HG03378 (cell line): Measurements from ENCODE around the gene NTNG2.

Source experiments
- ATAC-seq: cut with Tn5 transposase; IDR thresholded peaks from one replicate; pipeline ENCODE4 v1.9.1; 2021; ENCODE audit warnings: mild to moderate bottlenecking, moderate library complexity; ENCODE audit not compliant: unreplicated experiment

NTNG2 gene

GRCh38 chr9:132199056-132199455, 37.2 kb downstream of the NTNG2 start:
- no peak for ATAC-seq

DNA sequence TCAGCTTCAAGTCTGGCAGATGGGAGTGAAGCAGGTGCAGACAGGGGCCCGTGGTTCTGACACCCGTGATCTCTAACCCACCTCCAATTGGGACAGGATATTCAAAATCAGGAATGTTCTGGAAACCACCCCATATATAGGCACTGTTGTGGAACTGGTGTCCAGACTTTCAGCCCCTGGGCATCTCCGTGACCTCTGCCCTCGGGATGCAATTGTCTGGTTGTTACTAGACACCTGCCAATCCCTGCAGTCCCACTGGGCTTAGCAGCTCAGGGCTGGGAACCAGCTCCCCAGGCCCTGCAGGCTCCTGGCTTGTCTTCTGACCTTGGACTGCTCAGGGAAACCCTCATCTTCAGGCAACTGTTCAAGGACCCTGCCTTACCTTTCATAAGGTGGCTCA, 38.8 kb downstream of the NTNG2 start:
- ATAC-seq: no peak

- ATAC-seq: no peak
Measured at GRCh38 chr9:132201139-132201538, 39.3 kb downstream of the NTNG2 start.

GRCh38 chr9:132201780-132202703, 40.2 kb downstream of the NTNG2 start:
- ATAC-seq: no peak

- no peak for ATAC-seq
Measured at GRCh38 chr9:132204883-132205282, 43.0 kb downstream of the NTNG2 start.

DNA sequence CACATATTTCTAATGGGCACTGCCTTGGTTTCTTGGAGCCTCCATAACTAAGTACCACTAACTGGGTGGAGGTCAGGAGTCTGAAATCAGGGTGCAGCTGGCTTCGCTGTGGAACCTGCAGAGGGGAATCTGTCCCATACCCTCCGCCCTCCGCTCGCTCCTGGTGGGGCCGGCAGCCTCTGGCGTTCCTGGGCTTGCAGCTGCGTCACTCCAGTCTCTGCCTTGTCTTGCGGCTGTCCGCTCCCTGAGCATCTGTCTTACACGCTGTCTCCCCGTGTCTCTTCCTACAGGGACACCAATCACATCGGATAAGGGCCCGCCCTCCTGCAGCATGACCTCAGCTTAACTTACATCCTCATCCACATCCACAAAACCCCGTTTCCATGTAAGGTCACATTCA, 45.4 kb downstream of the NTNG2 start:
- no peak for ATAC-seq

- no peak for ATAC-seq
Measured at GRCh38 chr9:132207839-132208615, 46.2 kb downstream of the NTNG2 start.

DNA sequence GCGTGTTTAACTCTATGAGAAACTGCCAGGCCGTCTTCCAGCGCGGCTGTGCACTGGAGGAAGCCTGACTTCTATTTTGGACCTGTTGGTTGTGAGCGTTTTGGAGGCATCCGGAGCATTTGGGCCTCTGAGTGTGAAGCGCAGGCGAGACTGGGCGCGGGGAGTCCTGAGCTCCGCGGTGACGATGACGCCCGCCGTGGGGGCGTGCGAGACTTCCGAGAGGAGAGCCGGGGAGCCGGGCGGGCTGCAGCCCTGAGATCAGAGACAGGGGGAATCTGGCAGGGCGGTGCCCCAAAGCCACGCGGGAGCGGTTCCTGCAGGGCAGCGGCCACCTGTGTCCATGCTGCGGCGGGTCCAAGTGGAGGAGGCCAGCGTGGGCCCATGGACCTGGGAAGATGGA, 47.4 kb downstream of the NTNG2 start:
- no peak for ATAC-seq

DNA sequence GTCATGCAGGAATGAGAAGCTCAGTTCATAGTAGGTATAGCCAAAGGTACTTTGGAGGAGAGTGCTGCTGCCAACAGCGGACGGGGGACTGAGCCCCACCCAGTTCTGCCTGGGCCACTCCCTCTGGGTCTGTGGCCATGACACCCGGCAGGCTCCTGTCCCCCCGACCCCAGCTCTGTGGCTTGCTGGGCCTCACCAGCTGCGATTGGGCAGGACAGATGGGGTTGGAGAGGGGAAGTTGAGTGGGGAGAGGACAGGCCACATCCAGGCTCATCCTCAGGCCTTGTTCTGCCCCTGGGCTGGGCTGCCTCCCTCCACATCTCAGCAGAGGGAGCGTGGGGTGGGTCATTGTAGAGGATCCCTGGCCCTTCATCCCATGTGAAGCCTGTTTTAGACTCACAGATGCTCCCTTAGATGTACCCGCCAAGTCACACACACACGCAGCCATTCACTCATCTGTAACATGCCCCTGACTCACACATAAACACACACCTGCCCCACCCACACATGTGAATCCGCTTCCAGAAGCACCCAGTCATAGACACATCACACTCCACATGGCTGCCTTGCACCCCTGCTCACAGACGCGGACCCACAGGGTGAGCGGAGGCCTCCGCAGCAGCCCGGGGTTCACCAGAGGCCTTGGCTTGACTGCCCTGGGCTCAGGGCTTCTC, 48.8 kb downstream of the NTNG2 start:
- no peak for ATAC-seq

DNA sequence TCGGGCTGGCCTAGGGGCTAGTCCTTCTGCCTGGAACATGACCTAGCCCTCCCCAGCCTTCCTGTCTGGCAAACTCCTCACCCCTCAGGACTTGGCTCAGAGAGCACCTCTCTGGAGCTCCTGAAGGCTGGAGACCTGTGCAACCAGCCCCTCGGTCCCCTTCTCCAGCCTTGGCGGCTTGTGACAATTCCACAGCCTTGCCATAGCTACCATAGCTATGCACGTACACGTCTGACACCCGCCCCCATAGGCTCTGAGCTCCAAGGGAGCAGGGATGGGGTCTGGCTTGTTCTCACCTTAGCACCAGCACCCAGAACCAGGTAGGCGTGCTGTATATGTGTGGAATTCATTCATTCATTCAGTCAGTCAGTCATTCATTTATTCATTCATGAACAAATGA, 49.7 kb downstream of the NTNG2 start:
- no peak for ATAC-seq

DNA sequence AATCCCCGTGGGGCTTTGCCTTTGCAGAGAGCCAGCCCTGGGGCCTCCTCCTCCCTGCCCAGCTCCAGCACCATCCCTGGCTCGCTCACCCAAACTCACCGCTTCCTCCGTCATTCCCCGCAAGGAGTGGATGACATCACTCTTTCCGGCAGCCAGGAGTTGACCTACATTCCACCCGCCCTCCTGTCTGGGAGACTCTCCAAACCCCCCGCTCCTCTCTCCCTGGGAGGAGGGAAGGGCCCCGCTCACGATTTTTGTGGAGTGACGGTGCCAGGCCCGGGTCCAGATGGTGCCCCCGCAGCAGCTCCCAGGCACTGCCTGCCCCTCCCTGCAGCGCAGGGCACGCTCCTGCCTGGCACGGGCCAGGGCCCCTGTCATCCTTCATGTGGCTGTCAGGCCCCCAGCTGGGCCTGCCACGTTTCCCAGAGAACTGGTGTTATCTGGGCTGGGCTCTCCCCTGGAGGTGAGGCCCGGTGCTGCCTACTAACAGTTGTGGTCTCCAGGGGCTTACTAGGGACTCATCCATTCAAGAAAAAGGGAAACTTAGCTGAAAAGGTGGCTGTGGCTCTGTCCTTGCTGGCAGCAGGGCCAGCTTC, 52.3 kb downstream of the NTNG2 start:
- ATAC-seq: no peak

- no peak for ATAC-seq
Measured at GRCh38 chr9:132216861-132217619, 55.2 kb downstream of the NTNG2 start.

DNA sequence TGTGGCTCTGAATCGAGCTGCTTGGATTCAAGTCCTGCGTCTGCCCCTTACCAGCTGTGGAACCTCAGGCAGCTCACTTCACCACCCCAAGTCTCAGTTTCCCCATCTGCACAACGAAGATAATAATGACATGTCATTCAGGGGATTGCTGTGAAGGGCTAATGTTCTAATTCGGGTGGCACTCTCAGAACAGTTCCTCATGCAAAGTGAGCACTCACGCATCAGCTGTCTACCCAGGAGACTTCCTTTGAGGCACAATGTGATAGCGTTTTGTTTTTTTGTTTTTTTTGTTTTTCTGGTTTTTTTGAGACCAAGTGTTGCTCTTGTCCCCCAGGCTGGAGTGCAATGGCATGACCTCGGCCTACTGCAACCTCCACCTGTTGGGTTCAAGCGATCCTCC, 56.4 kb downstream of the NTNG2 start:
- no peak for ATAC-seq

DNA sequence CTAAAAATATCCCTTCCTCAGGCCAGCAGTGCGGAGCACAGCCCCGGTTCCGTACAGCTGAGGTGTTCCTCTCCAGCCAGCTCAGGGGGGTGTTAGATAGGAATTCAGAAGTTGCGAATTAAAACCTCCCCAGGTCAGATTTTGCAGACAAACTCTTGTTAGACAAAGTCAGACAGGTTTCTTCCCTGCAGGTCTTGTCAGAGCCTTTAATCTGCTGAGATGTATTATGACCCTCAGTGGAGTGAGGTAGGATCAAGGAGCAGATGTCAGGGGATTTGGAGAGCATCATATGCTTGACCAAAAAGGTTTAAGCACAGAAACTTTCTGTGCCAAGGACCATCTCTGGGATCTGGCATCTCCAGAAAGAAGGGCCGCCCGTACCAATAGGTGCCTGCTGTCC, 60.1 kb downstream of the NTNG2 start:
- ATAC-seq: no peak

DNA sequence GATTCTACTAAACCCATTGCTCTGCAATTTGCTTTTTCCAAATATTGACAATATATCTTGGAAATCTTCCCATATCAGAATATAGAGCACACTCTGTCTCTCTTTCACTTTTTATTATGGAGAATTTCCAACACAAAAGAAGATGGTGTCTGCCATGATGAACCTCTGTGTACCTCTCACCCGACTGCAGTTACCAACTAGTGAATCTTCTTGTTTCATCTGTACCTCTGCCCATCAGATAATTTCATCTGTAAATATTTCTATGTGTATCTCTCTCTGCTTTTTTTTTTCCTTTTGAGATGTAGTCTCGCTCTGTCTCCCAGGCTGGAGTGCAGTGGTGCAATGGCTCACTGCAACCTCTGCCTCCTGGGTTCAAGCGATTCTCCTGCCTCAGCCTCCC, 62.8 kb downstream of the NTNG2 start:
- no peak for ATAC-seq

GRCh38 chr9:132226571-132227430, 64.9 kb downstream of the NTNG2 start:
- no peak for ATAC-seq

DNA sequence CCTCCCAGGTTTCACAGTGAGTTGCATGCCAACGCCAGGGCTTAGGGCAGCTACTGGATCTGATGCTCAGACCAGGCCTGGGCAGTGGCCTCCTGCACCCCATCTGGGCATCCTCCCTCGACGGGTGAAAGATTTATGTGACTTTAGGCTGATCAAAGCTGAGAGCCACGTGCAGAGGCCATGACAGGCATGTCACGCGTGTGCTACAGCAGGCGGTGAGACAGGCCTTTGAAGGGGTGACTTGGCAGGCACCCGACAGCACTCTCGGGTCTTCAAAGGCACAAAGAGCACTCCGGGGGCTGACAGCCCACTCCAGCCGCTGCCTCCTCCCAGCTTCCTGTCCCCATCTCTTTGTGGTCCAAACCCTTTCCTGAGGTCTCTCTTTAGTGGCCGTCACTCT, 66.2 kb downstream of the NTNG2 start:
- no peak for ATAC-seq

GRCh38 chr9:132230605-132231004, 68.7 kb downstream of the NTNG2 start:
- ATAC-seq: no peak

- no peak for ATAC-seq
Measured at GRCh38 chr9:132231019-132231701, 69.3 kb downstream of the NTNG2 start.
